Measurements from ENCODE around the gene HPSE2. TPM values are rescaled to one million over a fixed set of nuclear protein-coding genes. Genes with fewer than 3 reads are reported as not detected.

The HPSE2 gene
- polyA plus RNA-seq, 10 donors, result 0.04 to 0.26 (median 0.19) TPM; not detected in 7

DNA sequence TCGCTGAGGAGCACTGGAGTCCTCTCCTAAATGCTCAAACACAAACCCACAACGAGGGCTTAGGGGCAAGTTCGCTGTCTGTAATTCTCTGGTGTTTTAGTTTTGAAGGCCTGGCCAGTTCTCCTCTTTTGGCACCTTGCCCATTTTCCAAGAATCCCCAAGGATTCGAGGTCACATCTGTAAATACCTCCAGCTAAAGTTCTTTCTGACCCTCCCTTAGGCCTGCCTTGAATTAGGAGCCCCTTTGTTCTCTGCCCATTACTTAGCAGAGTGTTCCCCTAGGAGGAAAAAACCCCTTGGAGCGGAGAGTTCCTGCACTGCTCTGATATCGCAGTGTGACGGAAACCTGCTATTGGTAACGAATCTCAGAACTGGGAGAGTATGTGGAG, 819.9 kb downstream of the HPSE2 start:
- DNase-seq, result peak in 2 of 3 donors; percentile 27 to 36

DNA sequence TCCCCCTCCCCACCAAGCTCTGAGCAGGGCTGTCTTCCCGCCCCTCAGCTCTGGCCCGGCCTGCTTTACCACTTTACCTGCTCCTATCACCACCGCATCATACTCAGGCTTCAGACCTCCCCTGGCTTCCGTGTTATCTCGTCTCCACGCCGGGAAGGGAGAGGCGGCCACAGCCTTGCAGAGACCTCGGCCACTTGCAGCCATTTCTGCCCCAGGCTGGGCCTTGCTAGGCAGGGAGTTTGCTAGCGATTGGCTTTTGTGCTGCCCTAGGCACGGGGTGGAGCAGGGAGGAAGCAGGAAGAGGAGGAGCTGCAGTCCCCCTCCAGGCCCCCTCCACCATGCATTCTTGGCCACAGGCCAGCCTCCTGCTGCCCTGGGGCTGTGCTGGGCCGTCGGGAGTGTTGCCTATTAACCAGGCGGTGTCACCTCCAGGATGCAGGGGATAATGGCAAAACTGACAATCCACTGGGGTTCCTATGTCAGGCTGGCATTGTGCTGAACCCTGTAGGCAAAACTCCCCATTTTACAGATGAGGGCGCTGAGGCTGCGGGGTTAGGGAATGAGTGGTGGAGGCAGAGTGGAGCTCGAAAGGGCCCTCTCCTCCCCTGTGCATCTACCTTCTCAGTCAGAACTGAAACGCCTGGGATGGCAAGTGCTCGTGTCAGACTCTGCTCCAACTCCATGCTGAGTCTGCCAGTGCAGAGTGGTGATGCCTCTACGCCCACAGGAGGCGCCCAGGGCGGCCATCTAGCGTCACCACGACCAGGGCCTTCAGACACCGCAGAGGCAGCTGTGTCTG, 820.5 kb downstream of the HPSE2 start, which contains the start of gene PYROXD2:
PYROXD2 (minus strand) TSS at position 251 of the 799 bp plus-strand sequence; CDS start at position 204, 47 bp downstream.
- DNase-seq, result peak; percentile 86 to 93 (median 91)

- DNase-seq, result no peak
These were observed 821.1 kb downstream of the HPSE2 start for GRCh38 chr10:98414578-98414931.

DNA sequence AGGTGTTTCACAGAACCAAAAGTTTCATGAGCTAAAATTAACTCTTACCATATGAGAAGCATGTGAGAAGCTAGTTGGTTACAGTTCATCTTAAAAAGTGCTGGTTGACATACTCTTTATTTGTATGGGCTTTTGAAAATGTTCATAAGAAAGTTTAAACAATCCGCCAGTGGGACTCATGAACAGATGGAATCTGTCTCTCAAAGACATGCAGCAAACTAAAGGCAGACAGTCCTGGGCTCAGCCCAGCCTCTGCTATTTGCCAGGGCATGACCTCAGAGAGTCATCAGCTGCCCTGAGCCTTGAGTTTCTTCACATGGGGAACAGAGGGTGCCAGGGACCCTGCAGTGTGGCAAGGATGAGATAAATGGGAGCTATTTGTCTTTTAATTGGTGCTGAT, 823.9 kb downstream of the HPSE2 start:
- no peak for DNase-seq

DNA sequence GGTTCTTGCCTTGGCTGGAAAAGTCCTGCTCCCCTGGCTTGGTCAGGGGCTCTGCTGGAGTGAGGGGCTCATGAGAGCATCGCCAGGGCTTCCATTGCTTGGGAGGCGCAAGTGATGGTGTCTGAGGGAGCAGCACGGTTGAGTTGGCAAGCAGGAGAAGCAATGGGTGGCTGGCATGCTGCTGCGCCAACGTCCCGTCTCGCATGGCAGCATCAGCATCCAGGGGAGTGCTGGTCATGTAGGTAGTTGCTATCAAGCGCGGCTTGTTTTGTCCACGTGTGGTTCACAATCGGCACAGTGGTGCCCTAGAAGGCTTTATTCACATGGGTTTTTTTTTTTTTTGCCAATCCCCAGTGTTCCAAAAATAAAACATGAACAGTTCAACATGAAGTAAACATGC, 824.5 kb downstream of the HPSE2 start:
- no peak for DNase-seq

DNA sequence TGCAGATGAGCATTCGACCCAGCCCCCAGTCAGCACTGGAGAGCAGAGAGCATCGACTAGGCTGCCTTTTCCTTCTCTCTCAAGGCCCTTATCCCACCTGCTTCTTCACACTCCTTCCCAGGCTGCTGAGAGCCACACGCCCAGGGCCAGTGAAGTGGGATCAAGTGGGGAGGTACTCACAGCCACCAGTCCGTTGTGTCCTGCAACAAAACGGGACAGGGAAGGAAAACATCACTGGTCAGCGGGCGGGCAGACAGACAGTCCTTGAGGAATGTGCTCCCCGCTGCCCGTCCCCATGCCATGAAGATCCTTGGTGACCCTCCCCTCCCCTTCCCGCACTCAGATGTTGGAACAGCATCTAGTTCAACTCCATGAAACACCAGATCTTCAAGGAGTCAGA, 824.9 kb downstream of the HPSE2 start:
- no peak for DNase-seq

DNA sequence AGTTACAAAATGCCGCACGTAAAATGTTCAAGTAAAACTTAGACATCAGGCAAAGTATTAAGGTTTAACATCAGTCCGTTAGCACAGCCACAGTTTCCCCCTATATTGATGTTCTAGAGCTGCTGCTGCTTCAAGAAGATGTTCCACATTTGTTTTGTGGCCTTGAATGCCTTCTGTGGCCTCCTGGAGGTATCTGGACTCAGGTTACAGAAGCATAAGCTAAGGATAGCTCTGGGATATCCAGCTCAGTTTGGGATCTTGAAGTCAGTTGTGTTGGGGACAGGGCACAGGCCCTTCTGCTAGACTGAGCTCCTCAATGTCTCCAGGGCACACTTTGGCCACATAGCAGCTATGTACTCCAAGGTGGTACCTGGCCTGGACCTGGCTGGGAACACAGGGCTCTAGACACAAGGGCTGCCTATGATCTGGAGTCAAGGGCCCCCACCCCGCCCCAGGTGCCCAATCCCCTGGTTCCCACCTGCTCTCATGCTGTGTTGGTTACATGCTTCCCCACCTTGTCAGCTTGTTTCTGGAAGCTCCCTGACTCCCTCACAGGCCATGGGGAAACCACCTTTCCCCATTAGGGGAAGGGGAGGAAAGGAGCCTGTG, 825.4 kb downstream of the HPSE2 start:
- no peak for DNase-seq

DNA sequence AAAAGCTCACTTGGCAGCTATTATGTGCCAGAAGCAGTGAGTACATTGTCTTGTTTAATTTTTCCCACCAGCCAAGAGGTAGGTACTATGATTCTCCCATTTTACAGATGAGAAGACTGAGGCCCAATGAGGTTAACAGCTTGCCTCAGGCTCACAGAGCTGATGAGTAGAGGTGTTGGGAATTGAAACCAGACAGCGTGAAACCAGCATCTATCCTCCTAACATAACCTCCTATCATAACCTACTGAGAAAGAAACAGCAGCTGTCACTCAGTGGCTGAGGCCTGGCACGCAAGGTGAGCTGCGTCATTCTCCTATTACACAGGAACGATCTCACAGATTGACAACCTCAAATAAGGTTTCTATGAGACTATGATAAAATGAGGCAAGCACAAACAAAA, 826.9 kb downstream of the HPSE2 start:
- DNase-seq, result no peak

- DNase-seq, result no peak
These were observed 827.9 kb downstream of the HPSE2 start for GRCh38 chr10:98407744-98408241.

Other genes with a start within 250 kb of the HPSE2 start
- under 1 TPM in 5 of 10 donors, not detected in 5; 0.01 to 0.19 (median 0.08) TPM for gene CNNM1, start 93.5 kb upstream of the HPSE2 start, polyA plus RNA-seq (ENCODE audit: insufficient read length in 10 of 10)
- 10 to 100 TPM; 31.9 to 47.7 (median 38.7) TPM for gene GOT1, start 194.8 kb upstream of the HPSE2 start, polyA plus RNA-seq (ENCODE audit: insufficient read length in 10 of 10)

Measured in muscle of back (tissue), 11 donors.